Spinal cord (tissue), 10 donors: ENCODE measurements around the gene SHROOM3. TPM values are rescaled to one million over a fixed set of nuclear protein-coding genes. Genes with fewer than 3 reads are reported as not detected.

Source experiments
- DNase-seq, 6 donors: peaks; one replicate each; pipeline versions ENCODE4 v3.0.0 to v3.0.0-alpha.2; 2013 to 2015; ENCODE audit warnings: low spot score in 6 of 6, low read depth in 4 of 6
- H3K27ac ChIP-seq: one replicate; pipeline ENCODE4 v1.5.1; 2013; ENCODE audit warnings: low read depth, low read length, control low read depth
- H3K27me3 ChIP-seq: one replicate; pipeline ENCODE4 v1.6.1; 2013; ENCODE audit warnings: low read length; ENCODE audit not compliant: control insufficient read depth, insufficient read depth
- H3K36me3 ChIP-seq: one replicate; pipeline ENCODE4 v1.6.1; 2013; ENCODE audit warnings: low read length; ENCODE audit not compliant: control insufficient read depth, insufficient read depth
- H3K4me1 ChIP-seq: one replicate; pipeline ENCODE4 v1.6.1; 2013; ENCODE audit warnings: low read length; ENCODE audit not compliant: control insufficient read depth, insufficient read depth
- H3K4me3 ChIP-seq: one replicate; pipeline ENCODE4 v1.5.1; 2013; ENCODE audit warnings: low read depth, low read length, control low read depth
- H3K9me3 ChIP-seq: one replicate; pipeline ENCODE4 v1.6.1; 2013; ENCODE audit warnings: low read length; ENCODE audit not compliant: control insufficient read depth, insufficient read depth
- WGBS: methylation state at CpG from one replicate; pipeline ENCODE4 v1.1.5; 2013; ENCODE audit warnings: missing lambda C conversion rate; ENCODE audit not compliant: insufficient coverage; 5-methylcytosine and 5-hydroxymethylcytosine counted together
- polyA plus RNA-seq, 2 donors: library from polyadenylated mRNA; unstranded; fragments of 120-200 nt; gene quantifications; one replicate each; pipeline ENCODE4 v1.2.1, GENCODE V29; 2013; ENCODE audit not compliant: insufficient read length in 2 of 2
- total RNA-seq, 2 donors: library from RNA; depleted of rRNA in 1 of 2; stranded (reverse); fragments of 120-200 nt in 1 of 2; fragments of >200 nt in 1 of 2; gene quantifications; one replicate each; pipeline versions ENCODE4 v1.2.3 to v1.2.4, GENCODE V29; 2013 to 2014
- donor health status: healthy.

Gene SHROOM3
- total and polyA plus RNA-seq, 4 donors: 11.6 to 23.3 (median 19.3) TPM

DNA sequence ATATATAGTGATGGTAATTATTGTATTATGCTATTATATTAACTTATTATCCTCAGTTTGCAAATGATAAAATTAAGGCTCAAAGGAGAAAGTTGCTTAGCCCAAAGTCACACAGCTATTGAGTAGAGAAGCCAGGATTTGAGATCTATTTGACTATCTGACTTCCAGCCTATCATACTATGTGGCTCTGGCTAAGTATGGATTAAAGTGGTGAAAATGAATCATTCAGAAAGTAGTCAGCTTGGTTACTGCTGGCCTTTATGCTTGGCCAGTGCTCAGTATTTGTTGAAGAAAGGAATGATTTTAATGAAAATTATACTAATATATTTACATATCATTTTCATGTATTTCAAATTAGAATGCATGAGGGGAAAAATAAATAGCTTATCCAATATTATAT is 219.8 kb downstream of the SHROOM3 start:
- no peaks in the 10 kb centered on the region for H3K36me3 ChIP-seq
- H3K27me3 ChIP-seq: no peaks in the 10 kb centered on the region
- H3K4me1 ChIP-seq: no peaks in the 10 kb centered on the region
- no peak overlapping the region for H3K27ac ChIP-seq
- DNase-seq: no peak
- H3K4me3 ChIP-seq: no peak overlapping the region
- no peaks in the 10 kb centered on the region for H3K9me3 ChIP-seq

DNA sequence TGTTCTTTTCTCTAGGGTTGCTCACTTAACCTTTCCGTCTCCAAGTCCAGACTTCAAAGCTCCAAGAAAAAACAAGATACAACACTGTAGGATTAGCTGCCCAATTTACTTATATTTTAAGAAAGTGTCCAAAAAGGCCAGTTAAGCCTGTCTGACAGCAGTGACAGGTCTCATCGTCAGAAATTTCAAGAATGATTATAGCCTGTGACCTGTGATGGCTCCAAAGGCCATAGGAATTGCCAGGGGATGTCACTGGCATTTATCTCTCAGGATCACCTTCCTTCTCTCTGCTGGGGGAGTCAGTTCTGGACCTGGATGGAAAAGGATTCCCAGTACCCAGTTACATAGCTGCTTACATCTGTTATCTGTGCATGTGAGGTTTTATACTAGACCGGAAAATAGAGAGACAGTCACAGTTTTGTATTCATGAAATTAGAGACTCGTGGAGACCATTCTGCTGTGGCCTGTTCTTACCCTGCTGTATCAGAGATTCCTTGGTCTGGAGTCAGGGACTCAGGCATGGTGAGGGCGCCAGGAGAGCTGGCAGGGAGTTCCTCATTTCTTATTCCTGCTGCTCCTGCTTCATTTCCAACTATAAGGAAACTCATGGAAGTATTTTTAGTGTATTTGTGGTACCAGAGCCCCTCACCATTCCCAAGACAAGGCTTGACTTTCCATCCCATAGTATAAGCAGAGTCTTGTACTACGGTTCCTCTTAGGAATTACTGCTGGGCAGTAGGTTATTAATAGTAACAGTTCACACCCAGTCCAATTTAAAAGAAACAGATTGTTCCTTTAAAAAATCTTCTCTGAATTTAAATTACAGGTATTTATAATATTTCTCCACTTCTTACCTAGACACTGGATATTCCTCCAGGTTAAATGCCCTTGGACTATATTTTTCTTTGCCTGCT is 220.8 kb downstream of the SHROOM3 start:
- Histone ChIP-seq H3K27ac (no peak overlapping the region), H3K4me1 (no peaks in the 10 kb centered on the region), H3K27me3 (no peaks in the 10 kb centered on the region), H3K36me3 (no peaks in the 10 kb centered on the region), H3K9me3 (no peaks in the 10 kb centered on the region), H3K4me3 (no peak overlapping the region)
- DNase-seq: no peak
- 68% methylated on average over 3 of the region's 6 CpGs for WGBS

DNA sequence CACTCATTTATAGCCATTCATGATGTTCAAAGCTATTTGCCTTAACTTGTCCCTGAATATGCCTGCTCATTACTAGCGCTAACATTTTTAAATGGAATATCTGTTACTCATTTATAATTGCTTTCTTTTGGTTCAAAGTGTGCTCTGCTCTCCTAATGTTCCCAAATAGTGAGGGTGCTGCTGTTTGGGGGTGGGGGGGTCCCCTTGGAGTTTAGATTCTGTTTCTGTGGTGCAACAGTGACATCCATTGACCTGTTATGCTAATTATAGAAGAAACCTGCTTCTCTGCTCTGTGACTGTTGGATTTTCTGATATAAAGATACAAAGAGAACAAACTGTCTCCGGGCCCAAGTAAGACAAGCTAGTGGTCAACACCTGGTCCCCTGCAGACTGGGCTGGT is 222.4 kb downstream of the SHROOM3 start:
- Histone ChIP-seq H3K36me3 (no peaks in the 10 kb centered on the region), H3K4me3 (no peak overlapping the region), H3K27me3 (no peaks in the 10 kb centered on the region), H3K27ac (no peak overlapping the region), H3K9me3 (no peaks in the 10 kb centered on the region), H3K4me1 (no peaks in the 10 kb centered on the region)
- no peak for DNase-seq
- 100% methylated on average over 1 of the region's 2 CpGs for WGBS

DNA sequence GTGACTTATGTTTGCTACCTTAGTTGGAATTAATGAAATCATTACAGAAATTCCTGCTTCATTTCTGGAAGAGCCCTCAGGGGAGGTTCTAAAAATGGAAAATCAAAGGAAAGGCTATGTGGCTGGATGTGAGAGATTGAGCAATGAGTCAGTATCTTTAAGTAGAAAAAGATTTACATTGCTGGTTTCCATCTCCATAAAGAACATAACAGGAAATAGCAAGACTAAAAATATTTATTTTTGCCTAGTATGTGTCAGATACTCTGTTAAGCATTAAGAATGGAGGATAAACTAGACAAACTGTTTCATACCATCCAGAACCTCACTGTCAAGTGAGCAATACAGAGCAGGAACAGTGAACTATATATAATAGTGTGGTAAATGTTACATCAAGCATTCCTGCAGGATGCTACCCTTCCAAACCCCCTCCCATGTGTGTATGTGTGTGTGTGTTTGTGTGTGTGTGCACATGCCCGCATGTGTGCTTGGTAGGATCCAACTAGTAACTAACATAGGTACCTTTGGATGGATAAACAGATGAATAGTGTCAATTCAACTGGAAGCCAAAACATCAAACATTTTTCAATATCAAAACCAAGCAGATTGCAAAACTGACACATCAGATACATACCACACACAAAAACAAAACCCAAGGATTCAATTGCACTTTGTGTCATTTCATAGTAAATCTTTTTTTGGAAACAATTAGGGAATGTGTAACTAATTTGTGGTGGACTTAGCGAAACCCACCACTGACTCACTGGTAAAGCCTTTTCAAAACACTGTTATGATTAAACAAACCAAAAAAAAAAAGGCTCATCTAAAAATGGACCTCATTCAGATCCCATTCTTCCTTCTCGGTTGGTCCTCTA is 223.4 kb downstream of the SHROOM3 start:
- H3K27ac ChIP-seq: no peak overlapping the region
- no peak overlapping the region for H3K4me3 ChIP-seq
- H3K36me3 ChIP-seq: peaks cover 2% of the 10 kb centered on the region
- no peaks in the 10 kb centered on the region for H3K9me3 ChIP-seq
- H3K4me1 ChIP-seq: no peaks in the 10 kb centered on the region
- no peak for DNase-seq
- no peaks in the 10 kb centered on the region for H3K27me3 ChIP-seq
- 100% methylated on average over 1 of the region's 3 CpGs for WGBS

DNA sequence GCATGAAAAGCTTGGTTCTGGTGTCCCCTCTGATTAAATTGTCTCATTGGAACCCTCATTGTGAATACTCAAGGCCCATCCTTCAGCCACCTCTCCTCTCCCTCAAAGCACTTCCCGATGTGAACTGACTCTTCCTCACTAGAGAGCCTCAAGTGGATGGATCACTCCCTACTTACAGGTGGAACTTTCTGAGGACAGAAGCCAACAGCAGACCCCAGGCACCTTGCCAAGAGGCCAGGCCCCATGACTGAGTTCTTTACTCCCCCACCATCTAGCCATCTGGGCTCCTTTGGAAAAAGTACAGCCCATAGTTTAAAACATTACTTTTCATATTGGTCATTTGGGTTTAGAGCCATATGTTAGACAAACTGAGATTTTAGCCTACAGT is 224.1 kb downstream of the SHROOM3 start:
- Histone ChIP-seq H3K9me3 (no peaks in the 10 kb centered on the region), H3K4me3 (no peak overlapping the region), H3K4me1 (no peaks in the 10 kb centered on the region), H3K36me3 (peaks cover 2% of the 10 kb centered on the region), H3K27me3 (no peaks in the 10 kb centered on the region), H3K27ac (no peak overlapping the region)
- WGBS: 100% methylated on average over 1 of the region's 1 CpG
- DNase-seq: no peak

DNA sequence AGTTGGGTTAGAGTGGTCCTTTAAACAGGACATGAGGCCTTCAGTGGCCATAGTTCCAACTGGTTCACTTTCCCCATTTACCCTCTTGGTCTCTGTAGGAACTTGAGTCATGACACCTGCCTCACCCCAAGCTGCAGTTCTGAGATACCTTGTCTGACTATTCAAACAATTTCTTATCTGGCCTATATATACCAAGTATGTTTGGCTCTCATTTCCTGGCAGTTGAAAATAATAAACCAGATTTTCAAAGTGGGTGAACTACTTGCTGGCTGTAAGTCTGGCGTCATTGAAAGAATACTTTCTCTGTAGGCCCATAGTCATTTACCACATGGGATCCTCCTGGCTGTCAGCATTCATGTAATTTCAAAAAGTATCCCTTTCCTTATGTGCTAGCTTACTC is 228.8 kb downstream of the SHROOM3 start:
- no peak for DNase-seq
- Histone ChIP-seq H3K4me1 (no peaks in the 10 kb centered on the region), H3K27me3 (no peaks in the 10 kb centered on the region), H3K27ac (no peak overlapping the region), H3K9me3 (no peaks in the 10 kb centered on the region), H3K36me3 (peaks cover 5% of the 10 kb centered on the region), H3K4me3 (no peak overlapping the region)
- 88% methylated on average over 1 of the region's 1 CpG for WGBS

DNA sequence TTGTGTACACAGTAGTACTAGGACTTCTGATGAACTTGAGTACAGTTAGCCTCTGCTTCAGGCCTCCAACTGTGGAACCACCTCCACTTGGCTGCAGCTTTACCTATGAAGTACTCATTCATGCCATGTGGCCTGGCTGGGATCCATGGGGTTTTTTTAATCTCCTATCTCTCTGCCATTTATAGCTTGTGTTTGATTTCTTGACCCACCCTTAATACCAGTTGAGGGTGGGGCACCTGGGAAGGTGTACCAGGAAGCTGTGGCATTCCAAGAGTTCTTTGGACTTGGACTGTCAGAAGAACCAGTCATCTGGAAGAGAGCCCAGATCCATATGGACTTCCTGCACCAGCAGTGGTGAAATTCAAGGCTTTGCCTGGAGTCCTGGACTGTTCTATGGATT is 230.1 kb downstream of the SHROOM3 start:
- no peaks in the 10 kb centered on the region for H3K9me3 ChIP-seq
- H3K4me1 ChIP-seq: no peaks in the 10 kb centered on the region
- DNase-seq: no peak
- no peak overlapping the region for H3K27ac ChIP-seq
- no peak overlapping the region for H3K4me3 ChIP-seq
- H3K27me3 ChIP-seq: no peaks in the 10 kb centered on the region
- peaks cover 5% of the 10 kb centered on the region for H3K36me3 ChIP-seq

DNA sequence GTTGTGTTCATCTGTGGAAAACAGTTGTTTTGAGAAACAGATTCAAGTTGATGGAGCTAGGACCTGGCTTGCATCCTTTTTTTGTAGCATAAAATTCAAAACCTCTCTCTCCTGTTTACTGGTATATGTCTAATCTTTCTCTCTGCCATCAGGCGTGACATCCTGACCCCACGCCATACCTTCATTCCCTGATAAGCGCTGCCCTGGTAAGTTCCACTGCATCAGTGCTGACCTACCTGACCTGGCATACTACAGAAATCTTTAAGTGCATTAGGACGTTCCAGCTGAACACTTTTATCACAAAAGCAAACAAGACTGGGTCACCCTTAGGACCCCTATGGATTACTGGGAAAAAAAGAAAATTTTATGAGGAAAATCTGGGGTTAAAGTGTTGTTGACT is 230.7 kb downstream of the SHROOM3 start:
- Histone ChIP-seq H3K4me1 (no peaks in the 10 kb centered on the region), H3K27me3 (no peaks in the 10 kb centered on the region), H3K36me3 (peaks cover 5% of the 10 kb centered on the region), H3K27ac (no peak overlapping the region), H3K4me3 (no peak overlapping the region), H3K9me3 (no peaks in the 10 kb centered on the region)
- no peak for DNase-seq
- WGBS: 100% methylated on average over 3 of the region's 4 CpGs

DNA sequence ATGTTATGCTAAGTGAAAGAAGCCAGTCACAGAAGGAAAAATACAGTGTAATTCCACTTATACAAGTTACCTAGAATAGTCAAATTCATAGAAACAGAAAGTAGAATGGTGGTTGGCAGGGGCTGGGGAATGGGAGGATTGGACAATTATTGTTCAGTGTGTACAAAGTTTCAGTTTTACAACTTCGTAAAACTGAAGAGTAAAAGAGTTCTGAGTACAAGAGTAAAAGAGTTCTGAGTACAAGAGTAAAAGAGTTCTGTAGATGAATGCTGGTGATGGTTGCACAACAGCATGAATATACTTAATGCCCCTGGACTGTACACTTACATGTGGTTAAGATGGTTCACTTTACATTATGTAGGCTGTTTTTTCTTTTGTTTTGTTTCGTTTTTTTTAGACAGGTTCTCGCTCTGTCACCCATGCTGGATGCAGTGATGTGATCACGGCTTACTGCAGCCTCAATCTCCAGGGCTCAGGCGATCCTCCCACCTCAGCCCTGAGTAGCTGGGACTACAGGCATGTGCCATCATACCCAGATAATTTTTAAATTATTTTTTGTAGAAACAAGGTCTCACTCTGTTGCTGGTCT is 232.0 kb downstream of the SHROOM3 start:
- Histone ChIP-seq H3K36me3 (peaks cover 5% of the 10 kb centered on the region), H3K4me3 (no peak overlapping the region), H3K27ac (no peak overlapping the region), H3K27me3 (no peaks in the 10 kb centered on the region), H3K9me3 (no peaks in the 10 kb centered on the region), H3K4me1 (no peaks in the 10 kb centered on the region)
- WGBS: 100% methylated on average over 1 of the region's 5 CpGs
- no peak for DNase-seq
